Stomach (tissue), 4 donors: ENCODE measurements around the gene MT1F.

Experiments used
- CTCF ChIP-seq, 7 experiments: fragments of 450-650 bp in 4 of 7; fragments of 200-600 bp in 3 of 7; sonication (generic) in 3 of 7; IDR thresholded peaks; one replicate each; pipeline ENCODE4 v1.5.1; 2016 to 2019; ENCODE audit warnings: antibody characterized with exemption in 7 of 7, control low read depth in 2 of 7, mild to moderate bottlenecking in 1 of 7
- EP300 ChIP-seq: sonication (generic); formaldehyde crosslinking; IDR thresholded peaks from one replicate; pipeline ENCODE4 v1.6.1; 2017; ENCODE audit warnings: antibody characterized with exemption

GRCh38 chr16:56652600-56652999, 5.2 kb upstream of the MT1F start:
- no peak for TF ChIP-seq CTCF (IDR thresholded peaks at IDR 0.05)
- TF ChIP-seq EP300 = no peak
